ENCODE data around the gene LRRC4C.
A peak's percentile ranks its signal among the peaks of the same experiment; 100 is the strongest.

- no peak for TF ChIP-seq ESRRA (IDR thresholded peaks at IDR 0.05; ENCODE audit: low read length)
- no peak for TF ChIP-seq EP300 (IDR thresholded peaks at IDR 0.05; ENCODE audit: borderline replicate concordance in 1 of 2, control insufficient read depth in 1 of 2, low read depth in 2 of 2, low read length in 2 of 2)
- peak in 1 of 3 experiments; percentile 29; a peak in 2 of 6 replicates for TF ChIP-seq CTCF (IDR thresholded peaks at IDR 0.05 in 2 of 3, conservative IDR thresholded peaks at IDR 0.05 in 1 of 3; ENCODE audit: control insufficient read depth in 2 of 3, extremely low read depth in 1 of 3, insufficient read depth in 1 of 3, low read depth in 3 of 3, low read length in 3 of 3)
- TF ChIP-seq POLR2AphosphoS5 (IDR thresholded peaks at IDR 0.05; ENCODE audit: low read length) = no peak
- TF ChIP-seq REST (IDR thresholded peaks at IDR 0.05; ENCODE audit: low read depth, low read length) = no peak
- TF ChIP-seq PAX5 (IDR thresholded peaks at IDR 0.05; ENCODE audit: borderline replicate concordance, low read depth, low read length) = no peak
Observed at GRCh38 chr11:41289408-41289807, 170.0 kb downstream of the LRRC4C start.
